IPS-11a (cell line): ENCODE results near the gene SYP.

Experiments
- H3K4me3 ChIP-seq: one replicate; pipeline ENCODE4 v1.5.1; 2013; ENCODE audit warnings: low read depth, low read length, control low read depth

The SYP gene

GRCh38 chrX:49199906-49200771, at the start of gene SYP:
Gene SYP, minus strand, starts transcription at chrX:49200193. Its CDS starts 7 bp downstream, at chrX:49200186.
- H3K4me3 ChIP-seq, result peak within 1 kb of the TSS; percentile 34

DNA sequence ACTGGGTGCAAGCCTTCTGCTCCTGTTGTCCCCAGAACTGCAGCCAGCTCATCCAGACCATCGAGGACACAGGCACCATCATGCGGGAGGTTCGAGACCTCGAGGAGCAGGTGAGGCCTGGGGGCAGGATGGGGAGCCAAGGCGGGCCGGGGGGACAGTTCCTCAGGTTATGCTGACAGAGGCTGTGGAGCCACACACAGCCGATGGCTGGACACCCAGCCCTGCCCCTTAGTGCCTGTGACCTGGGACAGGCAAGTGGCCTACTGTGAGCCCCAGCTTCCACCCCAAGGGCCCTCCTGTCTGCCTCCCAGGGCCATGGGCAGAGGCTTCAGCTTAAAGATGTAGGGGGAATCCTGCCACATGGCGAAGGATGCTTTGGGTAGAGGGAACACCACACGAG, 49.6 kb upstream of the SYP start:
- H3K4me3 ChIP-seq, result no peak overlapping the region

DNA sequence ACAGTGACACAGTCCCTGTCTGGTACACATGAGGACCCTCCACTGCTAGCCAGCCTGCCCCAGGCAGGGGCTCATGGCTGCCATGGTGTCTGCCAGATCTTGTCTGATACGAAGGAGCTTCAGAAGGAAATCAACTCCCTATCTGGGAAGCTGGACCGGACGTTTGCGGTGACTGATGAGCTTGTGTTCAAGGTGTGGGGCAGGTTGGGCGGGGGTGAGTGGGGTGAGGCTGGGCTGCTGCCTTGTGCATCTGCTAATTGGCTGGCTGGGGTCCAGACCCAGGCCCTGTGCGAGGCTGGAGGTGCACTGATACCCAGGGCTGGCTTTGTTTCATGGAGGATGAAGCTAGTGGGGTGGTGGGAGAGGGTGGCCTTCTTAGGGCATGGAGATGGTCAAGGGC, 49.1 kb upstream of the SYP start:
- H3K4me3 ChIP-seq, result no peak overlapping the region

- no peak overlapping the region for H3K4me3 ChIP-seq
These were observed 48.2 kb upstream of the SYP start for GRCh38 chrX:49247916-49248811.

- no peak overlapping the region for H3K4me3 ChIP-seq
These were observed 47.4 kb upstream of the SYP start for GRCh38 chrX:49247346-49247745.

- no peak overlapping the region for H3K4me3 ChIP-seq
These were observed 46.5 kb upstream of the SYP start for GRCh38 chrX:49246541-49246940.

GRCh38 chrX:49244207-49244606, 44.2 kb upstream of the SYP start:
- no peak overlapping the region for H3K4me3 ChIP-seq

GRCh38 chrX:49243166-49243565, 43.2 kb upstream of the SYP start:
- H3K4me3 ChIP-seq, result no peak overlapping the region

- H3K4me3 ChIP-seq, result no peak overlapping the region
These were observed 42.6 kb upstream of the SYP start for GRCh38 chrX:49242545-49243066.

DNA sequence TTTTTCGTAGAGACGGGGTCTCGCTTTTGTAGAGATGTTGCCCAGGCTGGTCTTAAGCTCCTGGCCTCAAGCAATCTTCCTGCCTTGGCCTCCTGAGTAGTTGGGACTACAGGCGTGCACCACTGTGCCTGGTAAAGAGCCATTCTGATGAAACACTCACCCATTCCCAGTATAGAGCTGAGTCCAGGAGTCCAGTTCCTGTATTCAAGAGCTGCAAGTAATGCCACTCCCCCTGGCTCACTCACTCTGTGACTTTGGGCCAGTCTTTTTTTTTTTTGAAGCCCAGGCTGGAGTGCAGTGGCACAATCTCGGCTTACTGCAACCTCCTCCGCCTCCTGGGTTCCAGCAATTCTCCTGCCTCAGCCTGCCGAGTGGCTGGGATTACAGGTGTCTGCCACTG, 38.7 kb upstream of the SYP start:
- no peak overlapping the region for H3K4me3 ChIP-seq

GRCh38 chrX:49237060-49237459, 37.1 kb upstream of the SYP start:
- H3K4me3 ChIP-seq, result no peak overlapping the region

GRCh38 chrX:49233887-49234555, 34.0 kb upstream of the SYP start:
- no peak overlapping the region for H3K4me3 ChIP-seq

- H3K4me3 ChIP-seq, result no peak within 1 kb of the TSS
These were observed 33.2 kb upstream of the SYP start, which contains the start of gene CACNA1F for GRCh38 chrX:49233176-49233575. Gene CACNA1F, minus strand, starts transcription at chrX:49233340. Its CDS starts 31 bp downstream, at chrX:49233309.

DNA sequence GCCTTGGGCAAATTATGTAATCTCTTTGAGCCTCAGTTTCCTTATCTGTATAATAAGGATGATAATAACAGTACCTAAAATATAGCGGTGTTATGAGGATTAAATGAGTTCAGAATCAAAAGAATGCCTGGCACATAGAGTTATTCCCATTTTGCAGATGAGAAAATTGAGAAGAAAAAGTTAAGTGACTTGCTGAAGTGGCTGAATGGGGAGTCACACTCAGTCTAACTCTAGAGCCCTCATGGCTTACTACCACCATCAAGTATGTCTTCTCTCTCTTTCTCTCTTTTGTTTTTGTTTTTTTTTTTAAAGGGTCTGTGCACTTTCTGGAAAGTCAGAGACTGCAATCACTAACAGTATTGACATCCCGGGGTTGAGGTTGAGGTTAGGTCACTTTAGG, 32.5 kb upstream of the SYP start:
- no peak overlapping the region for H3K4me3 ChIP-seq

- no peak overlapping the region for H3K4me3 ChIP-seq
These were observed 31.5 kb upstream of the SYP start for GRCh38 chrX:49231333-49232000.

DNA sequence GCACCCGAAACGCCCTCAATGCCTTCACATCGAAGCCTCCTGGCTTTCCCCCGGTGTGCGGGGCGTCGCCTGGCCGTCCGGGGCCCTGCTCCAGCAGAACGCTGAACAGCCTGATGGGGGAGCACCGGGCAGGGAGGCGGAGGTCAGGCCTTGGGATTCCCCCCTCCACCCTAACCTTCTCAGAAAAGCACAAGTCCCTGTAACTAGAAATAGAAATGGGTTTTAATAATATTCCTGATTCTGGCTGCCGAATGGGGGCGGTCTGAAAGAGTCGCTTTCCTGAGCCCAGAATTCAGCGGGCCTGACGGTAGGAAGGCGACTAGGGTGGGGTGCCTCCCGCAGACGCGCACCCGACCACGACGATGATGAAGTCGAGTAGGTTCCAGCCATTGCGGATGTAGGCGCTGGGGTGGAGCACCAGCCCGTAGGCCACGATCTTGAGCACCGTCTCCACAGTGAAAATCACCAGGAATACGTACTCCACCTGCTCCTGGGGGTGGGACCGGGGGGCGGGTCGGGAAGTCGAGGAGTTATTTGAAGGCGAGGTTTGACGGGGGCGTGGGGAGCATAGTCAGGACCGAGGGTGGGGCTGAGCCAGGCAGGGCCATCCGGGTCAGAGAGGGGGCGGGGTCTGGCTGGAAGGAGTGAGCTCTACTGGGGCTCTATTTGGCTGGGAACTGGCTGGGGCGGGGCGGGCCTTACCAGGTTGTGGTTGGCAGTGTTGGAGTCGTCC, 30.7 kb upstream of the SYP start:
- peak overlapping the region; percentile 42 for H3K4me3 ChIP-seq

GRCh38 chrX:49228185-49228584, 28.2 kb upstream of the SYP start:
- no peak overlapping the region for H3K4me3 ChIP-seq

- no peak overlapping the region for H3K4me3 ChIP-seq
These were observed 27.7 kb upstream of the SYP start for GRCh38 chrX:49227726-49228125.

- no peak overlapping the region for H3K4me3 ChIP-seq
These were observed 27.0 kb upstream of the SYP start for GRCh38 chrX:49226946-49227345.

GRCh38 chrX:49225858-49226257, 25.9 kb upstream of the SYP start:
- H3K4me3 ChIP-seq, result no peak overlapping the region
